Motor neuron (in vitro differentiated cells): ENCODE measurements around the gene KIDINS220. TPM values are rescaled to one million over a fixed set of nuclear protein-coding genes. Genes with fewer than 3 reads are reported as not detected.
"Not testable (repeated sequence)": the region's sequence is repeated elsewhere in the genome, so short reads cannot be mapped to it uniquely, and the experiment has no call there.

Source experiments
- ATAC-seq, 8 experiments: fragments of 200-7000 bp; cut with Tn5 transposase; replicated peaks in 6 of 8; 2 replicates each; pipeline ENCODE4 v1.8.0; 2021; ENCODE audit warnings: mild to moderate bottlenecking in 8 of 8, moderate library complexity in 8 of 8
- H3K27ac ChIP-seq, 2 donors: fragments of 250-450 bp; sonication (Bioruptor Pico); 2 replicates each; pipeline ENCODE4 v1.9.0; 2021; ENCODE audit warnings: antibody characterized with exemption in 2 of 2, mild to moderate bottlenecking in 2 of 2, moderate library complexity in 1 of 2
- H3K4me1 ChIP-seq, 2 donors: fragments of 250-450 bp; sonication (Bioruptor Pico); replicated peaks in 1 of 2; 2 replicates each; pipeline ENCODE4 v1.6.1; 2021; ENCODE audit warnings: antibody characterized with exemption in 2 of 2, mild to moderate bottlenecking in 2 of 2, moderate library complexity in 1 of 2
- H3K4me3 ChIP-seq, 5 donors: fragments of 250-450 bp; sonication (Bioruptor Pico); 2 replicates each; pipeline ENCODE4 v1.9.0; 2021; ENCODE audit warnings: antibody characterized with exemption in 5 of 5, mild to moderate bottlenecking in 5 of 5, moderate library complexity in 4 of 5
- WGBS, 10 experiments: fragments of 450-650 bp; shearing (Covaris generic); methylation state at CpG; one replicate each; pipeline ENCODE4 v1.0.0; 2022; 5-methylcytosine and 5-hydroxymethylcytosine counted together
- in situ Hi-C, 9 experiments: fragments of 400-800 bp; cut with MboI; loops; one replicate each; pipeline ENCODE4 v1.15.0; 2021; ENCODE audit warnings: low sequenced_read_pairs in 9 of 9, low pct_unique_long_range_greater_than_20kb in 2 of 9; ENCODE audit not compliant: unreplicated experiment in 9 of 9
- total RNA-seq, 8 experiments: library from RNA; unstranded; fragments of 300-600 nt; gene quantifications; 2 replicates each; pipeline versions ENCODE4 v1.2.3 to v1.2.4, GENCODE V29; 2022

Gene KIDINS220
- total RNA-seq, 8 experiments from 2014 or later = 33.3 to 202 (median 147) TPM

GRCh38 chr2:8756230-8756629 lies 81.2 kb downstream of the KIDINS220 start:
- in situ Hi-C loops = no loop called here
- ATAC-seq = no peak
- H3K4me3 ChIP-seq = no peak overlapping the region
- H3K27ac ChIP-seq = no peak overlapping the region
- peaks cover 7 to 15% of the 10 kb centered on the region in 2 donors for H3K4me1 ChIP-seq

DNA sequence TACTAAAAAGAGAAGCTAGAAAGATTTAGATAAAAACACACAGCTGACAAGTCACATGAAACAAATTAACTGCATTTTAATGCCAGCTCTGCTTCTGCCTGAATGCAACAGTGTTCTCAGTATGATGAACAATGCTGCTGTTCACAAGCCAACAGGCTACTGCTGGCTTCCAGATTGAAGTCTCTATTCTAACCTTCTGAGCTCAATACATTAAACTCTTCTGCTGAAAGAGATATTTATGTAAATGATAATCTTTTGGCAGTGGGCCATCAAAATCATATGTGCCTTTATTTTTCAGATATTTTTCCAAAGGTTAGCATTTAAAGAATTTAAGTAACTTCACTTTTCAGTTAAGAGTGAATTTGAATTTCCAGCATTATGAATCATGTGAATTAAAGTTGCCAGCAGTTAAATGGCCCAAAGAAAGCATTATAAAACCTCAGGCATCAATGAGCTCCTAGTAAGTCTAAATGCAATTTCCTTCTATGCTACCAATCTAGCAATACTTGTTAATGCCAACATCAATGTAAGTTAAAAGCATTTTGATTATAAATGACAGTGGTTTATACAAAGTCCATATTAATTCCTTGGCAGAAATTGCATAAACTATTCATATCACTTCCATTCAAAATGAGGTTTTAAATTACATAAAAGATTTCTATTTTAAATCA lies 83.2 kb downstream of the KIDINS220 start:
- Histone ChIP-seq H3K4me3 (no peak overlapping the region), H3K27ac (no peak overlapping the region), H3K4me1 (peaks cover 7 to 15% of the 10 kb centered on the region in 2 donors)
- in situ Hi-C loops = no loop called here
- peak; percentile 60 to 98 (median 96) for ATAC-seq

DNA sequence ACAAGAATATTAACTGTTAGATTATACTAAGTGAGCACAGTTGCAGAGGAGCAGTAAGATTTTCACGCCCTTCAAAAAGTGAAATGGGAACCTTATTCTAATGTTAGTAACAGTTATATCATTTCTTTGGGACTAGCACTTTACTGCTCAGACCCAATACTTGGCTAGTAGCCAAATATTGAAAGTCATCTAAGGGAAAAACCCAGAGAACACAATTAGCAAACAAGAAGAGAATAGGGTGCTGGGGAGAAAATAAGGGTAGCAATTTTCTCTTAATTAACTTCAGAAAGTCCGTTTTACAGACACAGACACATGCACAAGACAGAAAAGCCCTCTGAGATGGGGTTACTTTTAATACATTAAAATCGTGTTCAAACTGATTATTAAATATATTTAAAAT lies 83.8 kb downstream of the KIDINS220 start:
- no peak overlapping the region for H3K4me3 ChIP-seq
- ATAC-seq = peak in 4 of 8 experiments; percentile 4 to 21 (median 16)
- H3K4me1 ChIP-seq = peaks cover 7 to 15% of the 10 kb centered on the region in 2 donors
- WGBS, 10 experiments = 38 to 82% (median 53%) methylated on average over 1 to 3 of the region's 3 CpGs
- H3K27ac ChIP-seq = no peak overlapping the region
- in situ Hi-C loops = no loop called here

- no peak for ATAC-seq
- H3K4me1 ChIP-seq = peaks cover 7 to 15% of the 10 kb centered on the region in 2 donors
- in situ Hi-C loops = no loop called here
- no peak overlapping the region for H3K27ac ChIP-seq
- no peak overlapping the region for H3K4me3 ChIP-seq
- WGBS, 10 experiments = 90 to 100% (median 100%) methylated on average over 1 to 4 of the region's 4 CpGs; no CpG with 5 or more reads in 2 of the 10 experiments
Observed at GRCh38 chr2:8752385-8752784, 85.0 kb downstream of the KIDINS220 start.

GRCh38 chr2:8750221-8750620 lies 87.2 kb downstream of the KIDINS220 start:
- WGBS, 10 experiments = 60 to 100% (median 90%) methylated on average over 2 to 6 of the region's 7 CpGs; no CpG with 5 or more reads in 2 of the 10 experiments
- no peak overlapping the region for H3K27ac ChIP-seq
- ATAC-seq = no peak
- in situ Hi-C loops = no loop called here
- no peak overlapping the region for H3K4me3 ChIP-seq
- peaks cover 7 to 15% of the 10 kb centered on the region in 2 donors for H3K4me1 ChIP-seq

DNA sequence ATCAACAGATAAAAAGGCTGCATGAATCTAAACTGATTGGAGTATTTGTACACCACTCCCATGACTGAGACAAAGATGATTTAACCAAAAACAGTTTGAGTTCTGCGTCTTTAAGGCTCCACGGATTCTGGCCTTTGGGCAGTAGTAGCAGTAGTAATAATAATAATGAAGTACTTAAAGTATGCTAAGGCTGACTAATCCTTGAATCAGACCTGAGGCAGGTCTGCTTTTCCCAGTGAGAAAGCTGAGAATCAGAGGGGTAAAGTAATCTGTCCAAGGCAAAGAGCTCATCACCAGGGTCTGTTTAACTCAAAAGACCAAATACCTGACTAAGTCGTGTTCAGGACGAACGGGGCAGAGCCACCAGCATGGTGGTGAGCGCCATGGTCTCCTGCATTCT lies 94.2 kb downstream of the KIDINS220 start:
- WGBS, 10 experiments = 40 to 100% (median 98%) methylated on average over 1 to 6 of the region's 6 CpGs; no CpG with 5 or more reads in 4 of the 10 experiments
- Histone ChIP-seq H3K4me1 (no peaks in the 10 kb centered on the region), H3K4me3 (no peak overlapping the region), H3K27ac (no peak overlapping the region)
- in situ Hi-C loops = no loop called here
- no peak for ATAC-seq

DNA sequence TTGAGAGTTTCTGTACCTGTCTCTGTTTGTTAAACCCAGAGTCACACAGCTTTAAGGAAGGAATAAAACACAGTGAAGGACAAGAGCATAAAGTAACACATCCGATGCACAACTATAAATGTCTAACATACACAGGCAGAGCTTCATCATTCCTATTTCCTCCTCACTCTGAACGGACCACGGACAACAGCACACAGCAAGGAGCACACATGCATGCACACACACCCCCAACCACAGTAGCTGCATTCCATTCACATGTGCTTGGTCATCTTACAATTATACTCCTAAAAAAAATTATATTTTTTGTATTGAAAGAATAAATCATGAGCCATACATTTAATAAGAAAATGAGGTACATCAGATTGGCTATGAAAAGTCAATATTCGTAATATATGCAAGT lies 97.3 kb downstream of the KIDINS220 start:
- Histone ChIP-seq H3K4me1 (no peaks in the 10 kb centered on the region), H3K27ac (no peak overlapping the region), H3K4me3 (no peak overlapping the region)
- in situ Hi-C loops = no loop called here
- 69 to 100% (median 88%) methylated on average over 1 to 4 of the region's 4 CpGs; no CpG with 5 or more reads in 2 of the 10 experiments for WGBS, 10 experiments
- no peak for ATAC-seq

DNA sequence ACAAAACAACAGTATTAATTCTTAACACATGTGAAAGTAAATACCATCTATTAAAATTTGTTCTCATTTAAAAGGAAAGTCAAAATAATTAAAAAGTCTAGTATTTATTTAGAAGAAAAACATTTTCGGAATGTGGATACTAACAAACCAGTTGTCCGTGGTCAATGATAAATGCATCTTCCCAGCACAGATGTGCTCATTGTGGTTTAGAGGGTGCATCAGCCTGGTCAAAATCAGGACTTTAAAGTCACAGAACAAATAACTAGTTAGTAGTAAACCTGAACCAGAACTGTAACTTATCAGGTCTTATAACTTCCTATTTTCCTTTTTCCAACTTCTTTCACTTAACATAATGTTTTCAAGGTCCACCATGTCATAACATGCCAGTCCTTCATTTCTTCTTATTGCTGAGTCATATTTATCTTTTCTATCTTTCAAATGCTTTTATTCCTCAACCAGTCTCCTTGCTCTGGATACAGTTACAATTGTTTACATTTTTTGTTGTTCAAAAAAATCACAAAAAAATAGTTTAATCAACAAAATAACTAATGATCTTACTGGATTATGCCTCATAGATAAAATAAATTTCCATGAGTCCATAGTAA lies 99.7 kb downstream of the KIDINS220 start:
- H3K27ac ChIP-seq = no peak overlapping the region
- no peak overlapping the region for H3K4me3 ChIP-seq
- in situ Hi-C loops = no loop called here
- WGBS, 10 experiments = 52 to 100% (median 94%) methylated on average over 1 to 2 of the region's 2 CpGs; no CpG with 5 or more reads in 1 of the 10 experiments
- no peaks in the 10 kb centered on the region for H3K4me1 ChIP-seq
- ATAC-seq = no peak

- Histone ChIP-seq H3K27ac (no peak overlapping the region), H3K4me1 (no peaks in the 10 kb centered on the region), H3K4me3 (no peak overlapping the region)
- 81 to 98% (median 94%) methylated on average over 2 to 10 of the region's 10 CpGs; no CpG with 5 or more reads in 2 of the 10 experiments for WGBS, 10 experiments
- no peak for ATAC-seq
- in situ Hi-C loops = no loop called here
Observed at GRCh38 chr2:8732601-8733000, 104.8 kb downstream of the KIDINS220 start.

DNA sequence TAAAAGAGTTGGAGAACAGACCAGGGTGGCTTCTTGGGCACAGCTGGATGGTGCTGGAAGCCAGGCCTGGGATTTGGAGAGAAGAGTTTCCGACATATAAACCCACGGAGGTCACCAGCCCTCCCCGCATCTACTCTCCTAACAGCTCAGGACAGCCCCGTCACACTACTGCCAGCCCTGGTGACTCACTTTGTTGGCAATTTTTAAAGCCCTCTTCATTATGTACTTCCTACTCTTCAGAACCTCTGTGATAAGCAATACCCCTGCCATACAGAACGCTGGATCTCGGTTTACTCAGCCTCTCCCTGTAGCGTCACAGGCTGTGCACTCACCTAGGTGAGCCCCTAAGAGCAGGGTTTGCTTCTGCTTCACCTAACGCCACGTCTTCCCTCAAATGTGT lies 107.5 kb downstream of the KIDINS220 start:
- in situ Hi-C loops = no loop called here
- Histone ChIP-seq H3K4me1 (no peaks in the 10 kb centered on the region), H3K4me3 (no peak overlapping the region), H3K27ac (no peak overlapping the region)
- 69 to 100% (median 95%) methylated on average over 1 to 6 of the region's 9 CpGs; no CpG with 5 or more reads in 1 of the 10 experiments for WGBS, 10 experiments
- no peak for ATAC-seq

DNA sequence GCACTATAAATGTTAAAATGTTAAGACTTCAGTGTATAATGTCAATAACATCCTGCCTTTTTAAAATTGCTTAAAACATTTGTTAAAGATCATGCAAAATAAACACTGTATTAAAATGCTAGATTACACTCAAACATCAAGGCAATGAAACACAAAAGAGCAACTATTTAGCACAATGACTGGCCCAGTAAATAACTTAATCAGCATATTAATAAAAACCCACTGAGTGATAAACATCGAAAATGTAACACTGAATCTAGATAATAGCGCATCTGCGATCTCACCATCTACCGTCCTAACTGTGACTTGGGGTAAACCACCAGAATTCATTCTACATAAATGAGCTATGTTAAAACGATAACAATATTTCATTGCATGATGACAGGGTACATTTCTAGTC lies 108.3 kb downstream of the KIDINS220 start:
- H3K4me3 ChIP-seq, H3K4me1 ChIP-seq, H3K27ac ChIP-seq, ATAC-seq, in situ Hi-C loops: not testable (repeated sequence)
- WGBS, 10 experiments = 88 to 100% (median 93%) methylated on average over 1 to 5 of the region's 5 CpGs

DNA sequence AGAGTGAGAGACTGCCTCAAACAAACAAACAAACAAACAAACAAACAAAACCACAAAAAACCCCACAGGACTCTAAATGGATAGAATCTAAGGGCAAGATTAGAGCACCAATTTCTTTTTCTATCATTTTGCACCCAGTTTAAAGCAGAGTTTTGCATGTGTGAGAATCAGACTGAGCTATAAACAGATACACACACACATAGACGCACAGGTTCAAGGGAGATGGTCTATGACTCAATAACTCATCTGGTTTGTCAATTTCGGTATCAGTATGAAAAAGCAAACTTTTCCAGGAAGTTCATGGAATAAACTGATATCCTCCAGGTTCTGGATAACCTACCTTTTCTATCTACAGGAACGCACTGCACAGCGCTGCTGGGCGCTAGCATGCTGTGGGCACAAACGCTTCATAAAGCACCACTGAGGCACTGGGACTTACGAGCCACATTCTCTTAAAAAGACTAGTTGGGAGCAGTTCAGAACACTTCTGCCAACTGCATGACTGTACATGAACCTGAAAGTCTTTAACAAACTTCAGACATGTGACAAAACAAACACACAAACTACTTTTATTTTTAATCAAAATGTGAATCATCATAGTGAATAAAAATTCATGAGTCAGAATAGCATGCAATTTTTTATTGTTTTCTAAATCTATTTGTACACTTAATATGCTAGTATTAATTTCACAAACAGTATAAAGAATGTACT lies 109.0 kb downstream of the KIDINS220 start:
- no peaks in the 10 kb centered on the region for H3K4me1 ChIP-seq
- no peak overlapping the region for H3K4me3 ChIP-seq
- H3K27ac ChIP-seq = no peak overlapping the region
- in situ Hi-C loops = no loop called here
- WGBS, 10 experiments = 83 to 100% (median 93%) methylated on average over 1 to 6 of the region's 7 CpGs; no CpG with 5 or more reads in 2 of the 10 experiments
- ATAC-seq = no peak

DNA sequence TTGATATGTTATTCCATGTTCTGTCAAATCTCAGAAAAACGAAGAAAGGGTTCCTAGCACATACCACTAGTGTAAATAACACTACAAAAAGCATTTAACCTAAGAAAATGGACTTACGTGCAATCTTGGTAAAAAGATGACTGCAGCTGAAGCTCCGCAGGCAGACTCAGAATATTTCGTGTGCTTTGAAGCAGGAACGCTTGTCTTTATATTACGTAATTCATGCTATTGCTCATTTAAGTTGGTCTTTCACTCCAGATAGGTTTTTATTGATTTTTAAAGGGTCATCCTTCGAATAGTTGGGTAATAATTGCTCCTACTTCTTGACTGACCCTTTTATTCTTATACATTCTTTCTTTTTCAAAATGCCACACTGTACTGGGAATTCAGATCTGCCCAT lies 111.6 kb downstream of the KIDINS220 start:
- in situ Hi-C loops = no loop called here
- no peak overlapping the region for H3K27ac ChIP-seq
- H3K4me3 ChIP-seq = no peak overlapping the region
- H3K4me1 ChIP-seq = no peaks in the 10 kb centered on the region
- WGBS, 10 experiments = 79 to 100% (median 94%) methylated on average over 1 to 7 of the region's 7 CpGs
- no peak for ATAC-seq
